Measurements from ENCODE around the gene UGT2B17. TPM values are rescaled to one million over a fixed set of nuclear protein-coding genes. Genes with fewer than 3 reads are reported as not detected.
"Not testable (repeated sequence)": the region's sequence is repeated elsewhere in the genome, so short reads cannot be mapped to it uniquely, and the experiment has no call there.

The UGT2B17 gene
- total and polyA plus RNA-seq, 10 of the 15 experiments (the other 5 are each of a cell fraction or from before 2014, with no cell fraction given) = 0.15 TPM; not detected in 9

GRCh38 chr4:68505452-68505851 is 70.7 kb downstream of the UGT2B17 start:
- H4K20me1 ChIP-seq (ENCODE audit: control insufficient read depth, insufficient read depth); H3K4me3 ChIP-seq; H3K4me1 ChIP-seq (ENCODE audit: control insufficient read depth, insufficient read depth, low read length); H3K27me3 ChIP-seq (replicated peaks in 1 of 2; ENCODE audit: control insufficient read depth in 2 of 2, insufficient read depth in 2 of 2, low read length in 1 of 2); SMC1A ChIA-PET (ENCODE audit: uncharacterized antibody, unreplicated experiment); H2AFZ ChIP-seq (ENCODE audit: control insufficient read depth, low read depth, low read length); FAIRE-seq; H3K27ac ChIP-seq (ENCODE audit: control insufficient read depth, insufficient read depth); H3K9me3 ChIP-seq (replicated peaks; ENCODE audit: control insufficient read depth, insufficient read depth, low read length); H3K9ac ChIP-seq (ENCODE audit: control insufficient read depth, insufficient read depth, low read length); H3K4me2 ChIP-seq (ENCODE audit: control insufficient read depth, insufficient read depth); H3K36me3 ChIP-seq (ENCODE audit: control insufficient read depth in 2 of 2, insufficient read depth in 2 of 2, low read length in 1 of 2); CTCF ChIA-PET; BruUV-seq (replicated peaks); H3K79me2 ChIP-seq (ENCODE audit: control insufficient read depth, insufficient read depth, low read length); RAD21 ChIA-PET (ENCODE audit: unreplicated experiment); POLR2A ChIA-PET; DNase-seq (ENCODE audit: low read depth, low spot score): not testable (repeated sequence)
- ATAC-seq = peak; percentile 87
- WGBS (ENCODE audit: insufficient coverage, insufficient replicate concordance, low lambda C conversion rate, missing lambda C conversion rate) = 34% methylated on average over 1 of the region's 1 CpG
- TF ChIP-seq MTA2 (IDR thresholded peaks at IDR 0.05; ENCODE audit: low read depth) = peak; percentile 67
- in situ Hi-C loops (cut with MboI) = loop anchor here (25.0 kb wide), 2 partner anchors 132 to 532 kb away; no protein-coding TSS in a partner anchor
- intact Hi-C loops (cut with micrococcal nuclease; ENCODE audit: unreplicated experiment) = loop anchor here (10.0 kb wide), 1 partner anchor 129 kb away; no protein-coding TSS in a partner anchor

GRCh38 chr4:68504836-68505235 is 71.3 kb downstream of the UGT2B17 start:
- SMC1A ChIA-PET (ENCODE audit: uncharacterized antibody, unreplicated experiment) = interaction anchor here (0.6 kb wide), 1 partner anchor 153 kb away, joined by 3 read pairs; no protein-coding TSS in a partner anchor
- H3K27ac ChIP-seq (ENCODE audit: control insufficient read depth, insufficient read depth); FAIRE-seq; H2AFZ ChIP-seq (ENCODE audit: control insufficient read depth, low read depth, low read length); H3K36me3 ChIP-seq (ENCODE audit: control insufficient read depth in 2 of 2, insufficient read depth in 2 of 2, low read length in 1 of 2); H3K79me2 ChIP-seq (ENCODE audit: control insufficient read depth, insufficient read depth, low read length); CTCF ChIA-PET; DNase-seq (ENCODE audit: low read depth, low spot score); RAD21 ChIA-PET (ENCODE audit: unreplicated experiment); H3K4me2 ChIP-seq (ENCODE audit: control insufficient read depth, insufficient read depth); H3K4me1 ChIP-seq (ENCODE audit: control insufficient read depth, insufficient read depth, low read length); H3K9me3 ChIP-seq (replicated peaks; ENCODE audit: control insufficient read depth, insufficient read depth, low read length); H3K9ac ChIP-seq (ENCODE audit: control insufficient read depth, insufficient read depth, low read length); H4K20me1 ChIP-seq (ENCODE audit: control insufficient read depth, insufficient read depth); H3K4me3 ChIP-seq; BruUV-seq (replicated peaks); H3K27me3 ChIP-seq (replicated peaks in 1 of 2; ENCODE audit: control insufficient read depth in 2 of 2, insufficient read depth in 2 of 2, low read length in 1 of 2); POLR2A ChIA-PET: not testable (repeated sequence)
- intact Hi-C loops (cut with micrococcal nuclease; ENCODE audit: unreplicated experiment) = loop anchor here (10.0 kb wide), 1 partner anchor 130 kb away; no protein-coding TSS in a partner anchor
- 48% methylated on average over 4 of the region's 4 CpGs for WGBS (ENCODE audit: insufficient coverage, insufficient replicate concordance, low lambda C conversion rate, missing lambda C conversion rate)
- in situ Hi-C loops (cut with MboI) = loop anchor here (25.0 kb wide), 2 partner anchors 132 to 532 kb away; no protein-coding TSS in a partner anchor
- ATAC-seq = peak; percentile 43; the same call in 2 of the 3 replicates

GRCh38 chr4:68503462-68503861 is 72.7 kb downstream of the UGT2B17 start:
- ChIA-PET SMC1A (ENCODE audit: uncharacterized antibody, unreplicated experiment) (interaction anchor here (0.6 to 1.3 kb wide), 6 partner anchors 9 to 1074 kb away, joined by 3 to 4 read pairs (median 3); no protein-coding TSS in a partner anchor), RAD21 (ENCODE audit: unreplicated experiment) (interaction anchor here (1.0 kb wide), 1 partner anchor 402 kb away, joined by 4 read pairs; no protein-coding TSS in a partner anchor), POLR2A (interaction anchor here (0.6 kb wide), 1 partner anchor 525 kb away, joined by 5 read pairs; no protein-coding TSS in a partner anchor), CTCF (interaction anchor here (0.7 to 1.3 kb wide), 4 partner anchors 123 to 686 kb away, joined by 3 to 5 read pairs (median 4); no protein-coding TSS in a partner anchor)
- FAIRE-seq; H4K20me1 ChIP-seq (ENCODE audit: control insufficient read depth, insufficient read depth); H3K9me3 ChIP-seq (replicated peaks; ENCODE audit: control insufficient read depth, insufficient read depth, low read length); H3K27me3 ChIP-seq (replicated peaks in 1 of 2; ENCODE audit: control insufficient read depth in 2 of 2, insufficient read depth in 2 of 2, low read length in 1 of 2); H3K36me3 ChIP-seq (ENCODE audit: control insufficient read depth in 2 of 2, insufficient read depth in 2 of 2, low read length in 1 of 2); H3K79me2 ChIP-seq (ENCODE audit: control insufficient read depth, insufficient read depth, low read length); H3K9ac ChIP-seq (ENCODE audit: control insufficient read depth, insufficient read depth, low read length); DNase-seq (ENCODE audit: low read depth, low spot score); BruUV-seq (replicated peaks); H3K4me3 ChIP-seq; ATAC-seq; H3K27ac ChIP-seq (ENCODE audit: control insufficient read depth, insufficient read depth); H2AFZ ChIP-seq (ENCODE audit: control insufficient read depth, low read depth, low read length); H3K4me1 ChIP-seq (ENCODE audit: control insufficient read depth, insufficient read depth, low read length); H3K4me2 ChIP-seq (ENCODE audit: control insufficient read depth, insufficient read depth): not testable (repeated sequence)
- WGBS (ENCODE audit: insufficient coverage, insufficient replicate concordance, low lambda C conversion rate, missing lambda C conversion rate) = 48% methylated on average over 4 of the region's 4 CpGs
- intact Hi-C loops (cut with micrococcal nuclease; ENCODE audit: unreplicated experiment) (loop anchor here (10.0 kb wide), 1 partner anchor 131 kb away; no protein-coding TSS in a partner anchor), in situ Hi-C loops (cut with MboI) (loop anchor here (25.0 kb wide), 2 partner anchors 134 to 534 kb away; no protein-coding TSS in a partner anchor)
